Pancreas (tissue), 10 donors: Measurements from ENCODE around the gene C19orf33. TPM values are rescaled to one million over a fixed set of nuclear protein-coding genes. Genes with fewer than 3 reads are reported as not detected.

Experiments used
- ATAC-seq, 4 donors: fragments of 200-7000 bp; cut with Tn5 transposase; one replicate each; pipeline versions ENCODE4 v1.8.0 to v1.9.1; 2020; ENCODE audit warnings: mild to moderate bottlenecking in 4 of 4, moderate library complexity in 4 of 4
- DNase-seq, 6 donors: peaks; one replicate each; pipeline ENCODE4 v3.0.0-alpha.2; 2020
- FAIRE-seq: peaks from 2 replicates; lab custom pipeline; 2012; peaks lifted over from hg19 to GRCh38; lab: Jason Lieb, UNC
- H3K27ac ChIP-seq, 4 donors: fragments of 200-600 bp; sonication (generic); 1 replicate in 3 of 4; 2 replicates in 1 of 4; pipeline versions ENCODE4 v1.5.0 to v1.8.0; 2020
- H3K27me3 ChIP-seq, 4 donors: fragments of 200-600 bp; one replicate each; pipeline ENCODE4 v1.8.0; 2021
- H3K36me3 ChIP-seq, 3 donors: fragments of 200-600 bp; sonication (generic) in 1 of 3; one replicate each; pipeline versions ENCODE4 v1.5.0 to v1.8.0; 2020 to 2021
- H3K4me1 ChIP-seq, 3 donors: fragments of 200-600 bp; one replicate each; pipeline ENCODE4 v1.8.0; 2021
- H3K4me3 ChIP-seq, 4 donors: fragments of 200-600 bp; sonication (generic) in 2 of 4; one replicate each; pipeline versions ENCODE4 v1.5.0 to v1.8.0; 2020 to 2021
- H3K9me3 ChIP-seq, 4 donors: fragments of 200-600 bp; one replicate each; pipeline ENCODE4 v1.8.0; 2021
- CTCF ChIP-seq, 4 donors: fragments of 200-600 bp; sonication (generic) in 3 of 4; IDR thresholded peaks; one replicate each; pipeline versions ENCODE4 v1.5.0 to v1.8.0; 2021; ENCODE audit warnings: antibody characterized with exemption in 4 of 4
- WGBS, 2 donors: extraction: QIAGEN DNeasy Blood & Tissue Kit; methylation state at CpG; one replicate each; pipeline ENCODE4 v1.1.7; 2013; 5-methylcytosine and 5-hydroxymethylcytosine counted together
- intact Hi-C, 3 donors: fragments of 100-400 bp; cut with DNase I; formaldehyde crosslinking; loops; one replicate each; pipeline versions ENCODE4 v1.11.1 to v1.14.2; 2022
- polyA plus RNA-seq, 2 donors: library from polyadenylated mRNA; stranded (reverse); fragments of 200-250 nt; gene quantifications; one replicate each; pipeline ENCODE4 v1.2.3, GENCODE V29; 2013
- total RNA-seq, 6 donors: library from RNA; stranded (reverse); fragmentation: NEBNext Ultra II Directional in 4 of 6; extraction: Animal tissue kit (Norgen Biotek cat#: 25700) in 4 of 6; gene quantifications; one replicate each; pipeline versions ENCODE4 v1.2.1 to v1.2.4, GENCODE V29; 2021 to 2023
- donor health status: healthy with polysubstance abuse.
- donor health status: DM: no; HTN: no; CAD: no; lungs with moderate emphysema.
- donor health status: DM: no; HTN: no; CAD: no.
- donor health status: control.
- donor health status: control.
- donor health status: Bipolar disorder and iron deficiency.
- donor health status: DM: yes; HTN: yes; CAD: no.
- donor health status: DM: no; HTN: no; CAD: no.
- donor health status: DM: no; HTN: no; CAD: no.
- donor health status: DM: yes; HTN: yes; CAD: no.

C19orf33 gene
- total and polyA plus RNA-seq, 8 donors: 0.59 to 19.4 (median 3.2) TPM

DNA sequence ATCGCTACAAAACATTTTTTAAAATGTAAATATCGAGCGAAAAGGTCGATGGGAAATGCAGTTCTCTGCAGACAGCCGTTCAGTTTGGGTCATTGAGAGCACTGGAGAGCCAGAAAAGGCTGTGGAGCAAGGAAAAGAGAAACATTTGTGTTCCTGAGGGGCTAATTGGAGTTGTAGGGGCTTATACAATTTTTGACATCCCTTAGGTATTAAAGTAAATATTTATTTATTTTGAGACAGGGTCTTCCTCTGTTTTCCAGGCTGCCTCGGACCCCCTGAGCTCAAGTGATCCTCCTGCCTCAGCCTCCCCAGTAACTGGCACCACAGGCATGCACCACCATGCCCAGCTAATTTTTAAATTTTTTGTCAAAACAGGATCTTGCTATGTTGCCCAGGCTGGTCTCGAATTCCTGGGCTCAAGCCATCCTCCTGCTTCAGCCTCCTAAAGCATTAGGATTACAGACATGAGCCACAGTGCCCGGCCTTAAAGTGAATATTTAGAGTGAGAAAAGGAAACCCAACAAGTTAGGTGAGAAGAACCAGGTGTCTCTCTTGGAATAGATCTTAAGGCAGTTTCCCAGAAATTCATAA is 12.5 kb downstream of the C19orf33 start:
- TF ChIP-seq CTCF (IDR thresholded peaks at IDR 0.05): no peak
- no peaks in the 10 kb centered on the region for H3K9me3 ChIP-seq
- peak overlapping the region in 2 of 4 donors; percentile 49 to 71 for H3K4me3 ChIP-seq
- no peaks in the 10 kb centered on the region for H3K36me3 ChIP-seq
- H3K27ac ChIP-seq: peak overlapping the region; percentile 62 to 76 (median 73)
- no peak for DNase-seq
- no peaks in the 10 kb centered on the region for H3K27me3 ChIP-seq
- FAIRE-seq: no peak
- whole genome bisulfite sequencing, 2 donors: 32 to 33% methylated on average over 8 of the region's 8 CpGs
- peaks cover 2 to 3% (median 3%) of the 10 kb centered on the region in 3 donors for H3K4me1 ChIP-seq
- intact Hi-C loops: no loop called here
- peak in 1 of 4 donors; percentile 11 for ATAC-seq

- H3K9me3 ChIP-seq: no peaks in the 10 kb centered on the region
- H3K4me3 ChIP-seq: peak overlapping the region in 1 of 4 donors; percentile 71
- H3K27ac ChIP-seq: peak overlapping the region in 2 of 4 donors; percentile 13 to 76
- intact Hi-C loops: no loop called here
- FAIRE-seq (no peak), DNase-seq (no peak), ATAC-seq (no peak)
- 79 to 81% methylated on average over 11 of the region's 11 CpGs for WGBS, 2 donors
- TF ChIP-seq CTCF (IDR thresholded peaks at IDR 0.05): no peak
- H3K4me1 ChIP-seq: peaks cover 2 to 7% (median 3%) of the 10 kb centered on the region in 3 donors
- no peaks in the 10 kb centered on the region for H3K36me3 ChIP-seq
- no peaks in the 10 kb centered on the region for H3K27me3 ChIP-seq
Measured at GRCh38 chr19:38317104-38317612, 13.1 kb downstream of the C19orf33 start.

DNA sequence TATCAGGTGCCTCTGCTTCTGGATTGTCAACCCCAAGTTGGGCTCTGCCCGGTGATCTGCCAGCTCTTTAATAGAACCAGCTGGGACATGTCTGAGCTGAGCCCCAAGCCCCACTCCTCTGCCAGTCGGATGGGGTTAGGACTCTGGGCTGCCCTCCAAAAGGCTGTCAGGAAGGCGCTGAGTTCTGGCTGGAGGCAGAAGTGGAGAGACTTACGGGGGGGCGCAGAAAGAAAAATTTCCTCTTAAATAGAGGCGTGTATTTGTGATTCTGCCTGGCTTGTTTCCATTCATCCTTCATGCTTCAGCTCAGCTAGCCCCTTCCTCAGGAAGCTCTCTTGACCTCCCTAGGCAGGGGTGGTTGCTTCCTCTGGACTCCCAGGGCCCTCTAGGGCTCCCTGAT is 14.6 kb downstream of the C19orf33 start:
- no peak for FAIRE-seq
- intact Hi-C loops: no loop called here
- 14 to 19% methylated on average over 6 of the region's 6 CpGs for WGBS, 2 donors
- no peak for TF ChIP-seq CTCF (IDR thresholded peaks at IDR 0.05)
- Histone ChIP-seq H3K4me3 (no peak overlapping the region), H3K4me1 (peaks cover 2 to 7% (median 3%) of the 10 kb centered on the region in 3 donors), H3K36me3 (no peaks in the 10 kb centered on the region), H3K27ac (no peak overlapping the region), H3K27me3 (no peaks in the 10 kb centered on the region), H3K9me3 (no peaks in the 10 kb centered on the region)
- no peak for ATAC-seq
- no peak for DNase-seq

DNA sequence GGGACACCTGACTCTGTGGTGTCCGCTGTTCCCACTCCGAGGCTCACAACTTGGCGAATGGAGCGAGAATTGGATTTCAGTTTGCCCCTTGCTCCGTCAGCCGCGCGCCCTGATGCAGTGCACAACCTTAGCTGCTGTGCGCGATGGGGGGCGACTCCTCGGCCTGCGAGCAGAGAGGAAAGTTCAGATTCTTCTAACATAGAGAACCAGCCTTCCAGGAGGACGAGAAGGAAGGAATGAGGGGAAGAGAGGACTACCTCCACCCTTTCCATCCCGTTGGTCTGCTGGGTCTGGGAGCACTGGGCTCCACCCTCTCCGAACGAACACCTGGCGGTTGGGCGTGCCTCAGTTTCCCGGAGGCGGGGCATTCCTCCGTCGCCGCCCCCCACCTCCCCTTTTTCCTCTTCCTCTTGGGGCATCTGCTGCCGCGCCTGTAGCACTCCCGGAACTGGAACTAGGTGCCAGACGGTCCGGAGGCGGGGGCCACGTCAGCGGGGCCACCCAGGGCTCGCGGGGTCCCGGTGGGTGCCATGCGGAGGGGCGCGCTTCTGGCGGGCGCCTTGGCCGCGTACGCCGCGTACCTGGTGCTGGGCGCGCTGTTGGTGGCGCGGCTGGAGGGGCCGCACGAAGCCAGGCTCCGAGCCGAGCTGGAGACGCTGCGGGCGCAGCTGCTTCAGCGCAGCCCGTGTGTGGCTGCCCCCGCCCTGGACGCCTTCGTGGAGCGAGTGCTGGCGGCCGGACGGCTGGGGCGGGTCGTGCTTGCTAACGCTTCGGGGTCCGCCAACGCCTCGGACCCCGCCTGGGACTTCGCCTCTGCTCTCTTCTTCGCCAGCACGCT is 15.6 kb downstream of the C19orf33 start, which contains the start of gene KCNK6:
Gene KCNK6 (plus strand): TSS at position 425 of the 838 bp plus-strand sequence. CDS start 106 bp downstream, at position 531.
- Histone ChIP-seq H3K27ac (peak within 1 kb of the TSS; percentile 39 to 73 (median 55)), H3K27me3 (no peaks in the 10 kb centered on the region), H3K9me3 (no peaks in the 10 kb centered on the region), H3K4me1 (peaks cover 2 to 7% (median 3%) of the 10 kb centered on the region in 3 donors), H3K4me3 (peak within 1 kb of the TSS; percentile 47 to 93 (median 76)), H3K36me3 (no peaks in the 10 kb centered on the region)
- FAIRE-seq: no peak
- DNase-seq: peak; percentile 52 to 82 (median 63)
- intact Hi-C loops: loop anchor here in 2 of 3 donors (5.0 to 10.0 kb wide), 3 partner anchors 72 to 425 kb away; no protein-coding TSS in a partner anchor
- peak; percentile 22 to 43 (median 24) for ATAC-seq
- 1 to 2% methylated on average over 65 to 76 of the region's 76 CpGs for WGBS, 2 donors
- TF ChIP-seq CTCF (IDR thresholded peaks at IDR 0.05): no peak
